ENCODE results near the gene PTP4A2.

GRCh38 chr1:31926853-31927660, 11.1 kb downstream of the PTP4A2 start:
- TF ChIP-seq EZH2 (IDR thresholded peaks at IDR 0.05; ENCODE audit: low read depth) (no peak), CTCF (conservative IDR thresholded peaks at IDR 0.05) (no peak)

Measured in PC-9 (cell line).